GM19397 (cell line): ENCODE measurements around the gene LRP2BP.
A peak's percentile ranks its signal among the peaks of the same experiment; 100 is the strongest.

Experiments
- ATAC-seq: cut with Tn5 transposase; IDR thresholded peaks from one replicate; pipeline ENCODE4 v1.9.1; 2021; ENCODE audit warnings: mild to moderate bottlenecking, moderate library complexity; ENCODE audit not compliant: unreplicated experiment

The LRP2BP gene

DNA sequence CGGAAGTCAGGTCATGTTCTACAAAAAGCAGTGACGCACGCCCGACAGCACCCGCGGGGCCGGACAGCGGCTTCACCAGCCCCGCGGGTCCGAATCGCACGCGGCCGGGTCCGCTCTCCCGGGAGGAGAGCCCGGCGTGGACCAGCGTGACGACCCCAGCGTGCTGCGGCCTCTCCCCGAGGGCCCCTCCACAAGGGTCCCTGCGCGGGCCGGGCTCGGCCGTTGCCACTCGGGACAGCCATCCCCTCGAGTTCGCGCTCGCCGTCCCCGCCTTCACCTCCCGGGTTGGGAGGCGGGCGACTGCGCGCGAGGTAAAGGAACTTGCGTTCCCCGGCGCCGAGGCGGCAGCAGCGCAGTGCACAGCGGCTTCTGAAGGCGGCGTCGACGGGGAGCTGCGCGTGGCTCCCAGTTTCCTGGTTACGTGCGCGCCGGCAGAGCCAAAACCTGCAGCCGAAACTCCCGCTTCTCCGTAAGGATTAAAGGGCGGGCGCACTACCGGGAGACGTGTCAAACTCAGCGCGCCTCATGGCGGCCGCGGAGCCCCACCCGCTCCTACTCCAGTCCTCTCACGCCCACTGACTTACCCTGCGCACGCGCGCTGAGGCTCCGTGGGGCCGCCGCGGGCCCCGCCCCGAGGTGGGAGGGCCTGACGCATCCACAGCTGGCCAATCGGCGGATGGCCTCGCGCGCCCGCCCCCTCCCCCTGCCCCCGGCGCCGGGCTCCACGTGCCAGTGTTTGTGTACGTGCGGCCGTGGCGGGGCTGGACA, 416 bp upstream of the LRP2BP start:
- ATAC-seq = peak; percentile 83

DNA sequence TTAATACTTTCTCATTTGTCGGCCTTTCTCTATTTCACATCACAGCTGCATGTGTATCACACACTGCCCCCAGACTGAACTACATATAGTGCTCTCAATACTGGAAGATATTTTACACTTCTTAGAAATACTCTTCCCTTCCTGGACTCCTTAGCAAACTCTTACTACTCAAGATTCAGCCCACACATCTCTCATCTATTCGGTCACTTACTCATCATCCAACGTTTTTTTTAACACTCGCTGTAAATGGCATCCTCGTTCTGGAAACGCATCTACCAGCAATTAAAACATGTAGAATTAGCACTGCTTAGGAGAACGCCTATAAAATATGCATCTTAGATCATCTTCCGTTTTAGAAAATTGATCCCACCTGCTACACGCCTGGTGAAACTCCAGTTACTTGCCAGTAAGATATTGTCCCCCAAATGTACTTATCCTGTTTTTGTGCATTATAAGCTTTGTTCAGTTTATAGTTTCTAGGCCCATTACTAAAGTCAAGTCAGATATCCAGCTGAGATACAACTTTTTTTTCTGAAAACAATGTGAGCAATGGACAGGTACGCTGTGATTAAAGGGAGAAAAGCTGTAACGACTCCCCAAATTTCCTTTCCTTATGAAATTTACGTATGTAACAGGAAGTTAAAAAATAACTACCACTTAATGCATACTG, 1.0 kb downstream of the LRP2BP start:
- no peak for ATAC-seq

DNA sequence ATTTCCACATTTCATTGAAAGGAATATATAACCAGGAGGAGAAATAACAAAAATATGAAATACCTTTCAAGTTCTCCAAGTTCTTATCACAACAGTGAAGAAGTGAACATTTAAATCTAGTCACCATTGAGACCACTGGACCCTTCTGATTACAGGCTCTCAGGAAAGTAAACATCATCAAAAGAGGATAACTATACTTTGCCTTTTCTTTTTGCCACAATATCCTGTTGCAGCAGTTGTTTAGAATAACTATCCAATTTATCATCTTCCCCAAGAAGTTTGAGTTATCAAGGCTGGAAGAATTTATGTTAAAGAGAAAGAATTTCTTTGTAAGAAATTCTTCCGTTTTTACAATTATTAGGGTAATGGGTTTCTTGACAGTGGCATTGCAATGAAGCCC, 3.6 kb downstream of the LRP2BP start:
- ATAC-seq = no peak

DNA sequence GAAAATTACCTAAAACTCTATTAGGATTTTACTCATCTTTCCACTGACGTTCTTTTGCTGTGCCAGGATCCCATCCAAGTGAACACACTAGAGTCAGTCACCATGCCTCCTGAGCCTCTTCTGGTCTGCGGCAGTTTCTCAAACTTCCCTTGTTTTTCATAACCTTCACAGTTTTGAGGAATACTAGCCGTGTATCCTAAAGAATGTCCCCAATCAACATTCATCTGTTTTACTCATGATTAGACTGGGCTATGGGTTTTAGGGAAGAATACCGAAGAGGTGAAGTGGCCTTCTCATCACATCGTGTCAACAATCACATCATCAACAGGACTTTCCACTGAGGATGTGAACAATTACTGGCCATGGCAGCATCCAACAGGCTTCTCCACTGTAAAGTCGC, 4.8 kb downstream of the LRP2BP start:
- no peak for ATAC-seq

DNA sequence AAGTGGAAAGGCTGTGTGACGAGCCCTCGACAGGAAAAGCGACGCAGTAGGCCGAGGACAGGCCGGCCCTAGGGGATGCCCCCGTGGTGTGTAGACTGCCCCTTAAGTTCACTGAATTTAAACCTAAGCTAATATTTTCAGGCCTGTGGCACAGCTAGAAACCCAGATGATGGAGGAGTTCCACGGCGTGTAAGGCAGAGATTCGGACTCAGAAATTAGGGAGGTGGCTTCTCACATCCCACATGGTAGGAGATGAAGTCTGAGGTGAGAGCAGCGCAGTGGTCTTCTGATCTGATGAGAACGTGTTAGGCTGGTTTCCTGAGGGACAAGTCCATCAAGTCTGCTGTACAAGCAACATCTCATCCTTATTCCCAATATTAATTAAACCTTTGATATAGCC, 7.8 kb downstream of the LRP2BP start:
- no peak for ATAC-seq

DNA sequence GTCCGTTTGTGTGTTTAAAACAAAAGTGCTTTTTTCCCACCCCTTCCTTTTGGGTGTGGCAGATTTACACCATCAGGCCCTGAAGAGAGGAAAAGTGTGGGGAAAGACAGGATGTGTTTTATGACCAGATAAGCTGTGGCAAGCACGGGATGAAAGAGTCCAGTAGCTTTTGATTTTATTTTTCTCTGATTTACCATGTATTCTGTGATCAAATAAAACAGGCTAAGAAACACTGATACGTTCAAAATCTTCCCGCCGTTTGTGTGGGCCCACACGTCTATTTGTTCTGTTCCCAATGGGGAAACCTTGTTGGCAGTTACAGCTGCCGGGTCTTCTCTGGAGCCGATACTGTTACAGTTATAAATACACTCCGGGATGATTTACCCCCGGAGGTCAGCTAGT, 10.8 kb downstream of the LRP2BP start:
- no peak for ATAC-seq

DNA sequence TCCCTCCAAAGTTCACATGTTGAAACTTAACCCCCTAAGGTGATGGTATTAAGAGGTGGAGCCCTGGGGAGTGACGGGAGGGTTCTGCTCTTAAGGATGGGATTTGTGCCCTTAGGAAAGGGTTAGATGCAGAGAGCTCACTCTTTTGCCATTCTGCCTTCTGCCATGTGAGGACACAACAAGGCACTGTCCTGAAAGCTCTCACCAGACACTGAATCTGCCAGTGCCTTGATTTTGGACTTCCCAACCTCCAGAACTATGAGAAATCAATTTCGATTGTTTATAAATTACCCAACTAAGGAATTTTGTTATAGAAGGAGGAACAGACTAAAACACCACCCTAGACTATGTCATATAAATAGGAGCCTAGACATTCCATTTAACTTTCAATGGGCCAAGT, 11.7 kb downstream of the LRP2BP start:
- no peak for ATAC-seq

DNA sequence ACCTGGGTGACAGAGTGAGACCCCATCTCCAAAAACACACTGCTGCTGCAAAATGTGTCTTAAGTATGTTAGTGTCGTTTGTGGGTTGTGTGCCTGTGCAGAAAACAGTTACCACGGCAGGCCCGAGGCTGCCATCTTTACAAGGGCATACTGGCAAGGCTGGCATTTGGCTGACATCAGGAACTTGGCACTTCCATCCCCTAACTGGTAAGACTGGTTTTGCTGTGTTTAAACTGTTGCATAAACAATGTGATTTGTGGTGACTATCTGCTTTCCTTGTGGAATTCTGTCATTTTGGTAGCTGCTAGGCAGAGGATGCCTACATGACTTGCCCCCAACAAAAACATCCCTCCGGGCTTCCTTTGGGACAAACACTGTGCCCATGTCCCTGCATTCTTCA, 12.3 kb downstream of the LRP2BP start:
- ATAC-seq = no peak

DNA sequence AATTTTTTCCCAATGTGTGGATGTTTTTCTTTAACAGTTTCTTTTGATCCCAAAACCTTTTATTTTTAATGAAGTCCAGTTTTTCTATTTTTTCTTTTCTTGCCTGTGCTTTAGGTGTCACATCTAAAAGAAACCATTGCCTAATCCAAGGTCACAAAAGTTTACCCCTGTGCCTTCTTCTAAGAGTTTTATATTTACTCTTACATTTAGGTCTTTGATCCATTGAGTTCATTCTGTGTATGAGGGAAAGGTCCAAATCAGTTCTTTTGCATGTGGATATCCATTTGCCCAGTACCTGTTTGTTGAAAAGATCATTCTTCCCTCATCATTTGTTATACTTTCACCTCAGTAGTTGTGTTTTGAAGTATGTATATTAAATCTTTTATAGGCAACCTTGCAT, 13.0 kb downstream of the LRP2BP start:
- no peak for ATAC-seq

DNA sequence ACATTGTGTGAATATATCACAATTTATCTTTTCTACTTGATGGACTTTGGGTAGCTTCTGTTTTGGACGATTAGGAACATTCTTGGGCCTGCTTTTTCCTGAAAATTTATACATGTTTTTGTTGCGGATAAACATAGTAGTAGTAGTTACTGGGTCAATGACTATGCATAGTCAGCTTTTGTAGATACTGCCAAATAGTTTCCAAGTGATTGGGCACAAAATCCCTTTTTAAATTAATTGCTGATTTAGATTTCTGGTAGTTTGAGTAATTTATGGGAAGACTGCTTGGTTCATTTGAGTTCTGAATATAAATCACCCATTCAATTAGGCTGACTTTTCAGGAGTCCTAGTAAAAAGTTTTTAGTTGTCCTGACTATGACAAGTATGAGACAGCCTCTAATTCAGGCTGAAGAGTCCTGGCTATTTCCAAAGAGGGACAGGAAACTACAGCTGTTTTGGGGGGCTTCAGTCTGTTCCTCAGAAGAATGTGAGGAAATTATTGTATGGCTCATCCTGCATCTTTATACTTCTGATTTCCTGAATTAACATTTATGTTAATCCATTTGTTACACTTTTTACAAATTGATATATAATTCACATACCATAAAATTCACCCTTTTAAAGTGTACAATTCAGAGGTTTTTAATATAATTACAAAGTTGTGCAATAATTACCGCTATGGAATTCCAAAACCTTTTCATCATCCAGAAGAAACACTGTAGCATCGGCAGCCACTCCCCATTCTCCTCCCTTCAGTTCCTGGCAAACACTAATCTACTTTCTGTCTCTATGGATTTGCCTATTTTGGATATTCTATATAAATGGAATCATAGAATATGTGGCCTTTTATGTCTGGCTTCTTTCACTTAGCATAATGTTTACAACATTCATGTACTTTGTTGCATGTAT, 14.2 kb downstream of the LRP2BP start:
- ATAC-seq = no peak

DNA sequence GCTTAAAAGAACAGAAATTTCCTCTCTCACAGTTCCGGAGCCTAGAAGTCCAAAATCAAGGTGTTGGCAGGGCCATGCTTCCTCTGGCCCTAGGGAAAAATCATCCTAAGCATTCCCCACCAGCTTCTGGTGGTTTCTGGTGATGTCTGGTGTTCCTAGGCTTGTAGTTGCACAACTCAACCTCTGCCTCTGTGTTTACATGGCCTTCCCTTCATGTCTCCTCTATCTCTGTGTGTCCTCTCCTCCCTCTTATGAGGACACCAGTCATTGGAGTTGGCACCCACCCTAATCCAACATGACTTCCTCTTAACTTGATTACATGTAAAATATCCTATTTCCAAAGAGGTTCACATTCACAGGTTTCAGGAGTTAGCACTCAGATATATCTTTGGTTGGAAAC, 15.4 kb downstream of the LRP2BP start:
- no peak for ATAC-seq

DNA sequence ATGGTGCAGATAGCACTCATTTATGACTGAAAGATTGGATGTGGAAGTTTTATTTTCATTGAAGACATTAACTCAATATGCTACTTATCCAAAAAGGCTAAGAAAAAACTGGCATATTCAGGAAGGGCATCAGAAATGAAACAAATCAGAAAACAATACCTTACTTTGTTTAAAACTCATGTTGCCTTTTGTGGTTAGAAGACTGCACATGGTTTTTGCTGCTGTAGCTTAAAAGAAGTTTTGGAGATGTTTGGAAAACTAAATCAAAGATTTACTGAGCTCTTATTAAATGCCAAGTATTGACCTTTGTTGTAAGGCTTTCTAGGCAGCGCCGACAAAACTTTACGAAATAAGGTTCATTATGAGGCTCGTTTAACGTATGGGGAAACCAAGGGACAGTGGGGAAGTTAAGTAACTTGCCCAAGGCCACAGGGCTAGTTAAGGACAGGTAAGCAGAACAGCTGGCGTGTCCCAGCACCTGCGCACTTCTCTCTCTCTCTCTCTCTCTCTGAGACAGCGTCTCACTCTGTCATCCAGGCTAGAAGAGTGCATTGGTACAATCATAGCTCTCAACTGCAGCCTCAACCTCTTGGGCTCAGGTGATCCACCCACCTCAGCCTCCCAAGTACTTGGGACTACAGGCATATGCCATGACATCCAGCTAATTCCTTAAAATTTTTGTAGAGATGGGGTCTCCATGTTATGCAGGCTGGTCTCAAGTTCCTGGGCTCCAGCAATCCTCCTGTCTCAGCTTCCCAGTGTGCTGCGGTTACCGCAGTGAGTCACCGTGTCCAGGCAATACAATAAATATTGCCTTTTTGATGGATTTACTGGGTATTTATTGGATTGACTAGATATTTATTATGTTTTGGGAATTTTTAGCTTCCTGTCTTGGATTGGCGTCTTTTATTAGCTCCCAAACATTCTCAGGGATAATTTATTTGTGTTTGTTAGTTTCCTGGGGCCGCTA, 16.1 kb downstream of the LRP2BP start:
- no peak for ATAC-seq

DNA sequence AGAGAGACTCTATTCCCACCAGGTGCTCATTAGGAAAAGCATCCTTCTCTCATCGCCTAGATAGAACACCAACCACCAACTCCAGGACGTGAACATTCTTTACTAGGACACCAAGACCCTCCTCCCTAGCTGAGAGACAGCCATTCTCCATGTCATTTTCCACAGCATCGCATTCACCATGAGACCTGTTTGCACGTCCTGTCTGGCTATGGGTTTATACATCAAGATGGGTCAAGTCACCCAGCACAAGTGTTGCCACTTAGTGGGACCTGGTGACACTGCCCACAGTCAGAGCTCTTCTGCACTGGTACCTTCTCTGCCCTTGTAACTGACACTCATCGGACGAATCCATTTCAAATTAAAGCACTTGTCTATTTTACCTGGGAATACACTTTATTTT, 17.5 kb downstream of the LRP2BP start:
- no peak for ATAC-seq

DNA sequence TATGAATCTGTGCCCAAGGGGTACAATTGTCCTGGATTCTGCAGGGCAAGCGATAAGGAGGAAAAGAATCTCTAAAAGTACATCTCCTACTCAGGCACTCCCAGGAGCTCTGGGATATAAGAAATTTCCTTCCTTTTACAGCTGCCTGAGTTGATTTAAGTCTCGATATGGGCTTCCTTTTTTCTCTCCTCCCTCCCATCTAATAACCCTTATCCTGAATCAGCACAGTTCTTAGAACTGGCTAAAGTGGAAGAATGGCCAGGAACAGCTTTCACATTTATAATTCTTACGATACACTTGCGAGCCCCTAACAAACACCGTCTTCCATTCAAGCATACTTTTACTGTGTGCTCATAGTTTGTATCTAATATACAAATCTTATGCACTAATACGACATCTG, 21.2 kb downstream of the LRP2BP start:
- ATAC-seq = no peak

DNA sequence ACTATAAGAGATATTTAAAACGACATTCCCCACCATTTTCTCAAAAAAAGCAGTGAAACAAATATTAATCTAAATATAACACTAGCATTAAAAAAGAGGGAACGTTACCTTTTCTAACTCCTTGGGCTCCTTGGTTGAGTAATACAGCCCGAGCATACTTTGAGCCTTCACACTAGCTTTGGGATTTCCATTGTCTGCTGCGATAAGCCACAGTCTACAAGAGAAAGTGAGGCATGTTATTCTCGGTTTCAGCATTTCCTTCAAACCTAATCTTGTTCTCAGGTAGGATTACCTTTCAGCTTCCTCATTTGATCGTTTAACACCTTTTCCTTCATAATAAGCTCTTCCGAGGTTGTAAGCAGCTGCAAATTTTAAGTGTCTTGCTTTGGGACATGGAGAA, 21.7 kb downstream of the LRP2BP start:
- no peak for ATAC-seq

DNA sequence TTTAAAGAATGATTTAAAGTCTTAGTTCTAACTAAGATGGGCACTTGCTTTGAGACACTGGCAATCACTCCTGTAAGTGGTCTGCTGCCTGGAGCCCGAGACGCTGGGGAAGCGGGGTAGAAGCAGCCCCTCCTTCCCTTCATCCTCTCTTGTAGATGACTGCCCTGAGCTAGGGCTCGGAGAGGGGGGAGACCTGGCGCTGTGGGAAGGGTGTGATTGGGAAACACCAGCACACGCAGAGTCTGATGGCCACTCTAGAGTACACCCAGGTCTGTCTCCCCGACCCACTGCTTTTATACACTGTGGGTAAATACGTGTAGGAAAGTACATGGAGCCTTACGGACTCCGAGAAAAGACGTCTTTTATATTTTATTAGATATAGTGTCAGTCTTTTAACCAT, 24.0 kb downstream of the LRP2BP start:
- no peak for ATAC-seq

DNA sequence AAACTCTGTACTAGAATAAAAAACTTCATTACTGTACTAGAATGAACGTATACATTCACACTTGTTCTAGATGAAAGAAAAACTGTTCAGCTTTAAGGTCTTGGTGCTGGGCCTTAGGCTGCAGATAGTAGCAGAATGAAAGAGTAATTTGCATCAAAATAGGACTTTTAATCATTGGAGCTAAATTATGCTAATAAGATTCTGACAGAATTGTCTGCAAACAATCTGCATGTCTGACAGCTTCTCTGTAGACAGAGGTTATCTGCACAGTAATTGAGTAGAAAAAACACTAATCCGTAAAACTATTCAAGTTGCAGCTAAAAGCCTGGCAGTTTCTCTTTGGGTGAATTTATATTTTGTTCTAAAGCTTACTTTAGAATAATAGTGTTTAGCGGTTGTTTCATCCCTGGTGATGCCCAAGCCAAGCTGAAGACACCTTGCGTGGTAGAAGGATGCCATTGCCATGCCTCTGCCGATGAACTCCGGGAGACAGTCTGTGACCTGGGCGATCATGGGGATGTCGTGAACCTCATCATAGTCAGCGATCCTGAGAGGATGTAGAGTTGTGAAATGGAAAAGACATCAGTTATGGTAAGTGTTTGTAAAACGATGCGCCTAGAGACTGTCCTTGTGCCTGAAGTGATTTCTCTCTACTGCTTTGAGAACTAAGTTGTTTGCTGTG, 25.3 kb downstream of the LRP2BP start:
- ATAC-seq = no peak

DNA sequence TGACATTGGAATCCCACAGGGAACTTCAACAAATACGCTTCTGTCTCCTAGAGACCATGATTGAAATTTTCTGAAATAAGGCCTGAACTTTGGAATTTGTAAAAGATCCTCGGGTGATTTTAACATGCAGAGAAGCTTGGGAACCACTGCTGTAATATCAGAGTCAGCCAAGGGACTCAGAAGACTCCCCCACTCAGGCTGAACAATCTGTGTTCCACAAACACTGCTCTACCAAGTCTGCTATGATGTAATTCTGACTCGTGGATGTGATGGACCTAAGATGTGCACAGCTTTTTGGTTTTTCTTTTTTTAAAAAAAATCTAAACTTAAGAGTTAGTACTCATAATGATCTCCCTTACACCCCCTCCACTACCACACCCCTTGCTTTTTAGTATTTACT, 26.0 kb downstream of the LRP2BP start:
- no peak for ATAC-seq

DNA sequence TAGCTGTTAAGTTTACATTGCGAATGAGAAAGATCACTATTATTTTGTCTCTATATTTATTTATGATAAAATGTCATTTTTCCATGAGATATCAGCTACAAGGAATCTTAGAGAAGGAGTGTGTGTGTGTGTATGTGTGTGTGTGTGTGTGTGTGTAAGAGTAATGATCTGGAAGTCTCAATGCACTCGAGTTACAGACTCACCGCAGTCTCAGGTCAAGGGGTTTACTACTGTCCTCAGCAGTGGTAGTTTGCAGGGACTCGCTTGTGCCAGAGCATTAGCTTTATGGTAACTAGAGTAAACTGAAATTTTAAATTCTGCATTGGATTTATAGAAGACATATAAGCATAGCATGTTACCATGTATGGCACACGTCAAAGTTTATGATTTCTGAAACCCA, 30.8 kb downstream of the LRP2BP start:
- no peak for ATAC-seq

DNA sequence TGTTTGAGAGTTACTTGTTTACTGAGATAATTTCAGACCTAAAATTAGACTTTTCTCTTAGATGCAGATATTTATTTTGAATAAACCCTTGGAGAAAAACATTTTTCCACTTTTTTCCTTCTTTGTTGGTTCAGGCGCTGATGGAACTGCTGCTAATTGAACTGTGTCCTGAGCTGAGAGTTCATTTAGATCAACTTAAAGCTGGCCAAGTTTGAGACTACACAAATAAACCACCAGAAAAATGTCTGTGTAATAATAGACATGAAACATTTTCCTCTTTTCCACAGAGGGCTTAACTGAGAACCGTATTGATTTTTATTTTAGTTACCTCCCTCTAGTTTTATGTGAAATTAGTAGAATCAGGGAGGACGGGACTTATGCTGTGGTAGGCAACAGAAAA, 32.5 kb downstream of the LRP2BP start:
- ATAC-seq = no peak
